GM23338 (cell line): ENCODE results near the gene CLIC5. TPM values are rescaled to one million over a fixed set of nuclear protein-coding genes. Genes with fewer than 3 reads are reported as not detected.

Experiments used
- ATAC-seq: fragments of 200-7000 bp; cut with Tn5 transposase; 3 replicates; pipeline ENCODE4 v1.9.1; 2020
- DNase-seq: peaks from one replicate; pipeline ENCODE4 v3.0.0-alpha.2; 2015; ENCODE audit warnings: low spot score
- H2AFZ ChIP-seq: fragments of 200-600 bp; sonication (generic); 2 replicates; pipeline ENCODE4 v1.8.0; 2016; ENCODE audit warnings: antibody characterized with exemption, mild to moderate bottlenecking, moderate library complexity
- H3F3A ChIP-seq: fragments of 200-600 bp; sonication (generic); replicated peaks from 2 replicates; pipeline ENCODE4 v1.8.0; 2017; ENCODE audit warnings: antibody characterized with exemption, mixed run types, low read depth
- H3K27ac ChIP-seq: fragments of 200-600 bp; sonication (generic); 2 replicates; pipeline ENCODE4 v1.6.1; 2016; ENCODE audit warnings: low read depth
- H3K27me3 ChIP-seq: fragments of 200-600 bp; sonication (generic); 2 replicates; pipeline ENCODE4 v1.8.0; 2016; ENCODE audit warnings: mild to moderate bottlenecking, mixed run types, moderate library complexity; ENCODE audit not compliant: insufficient read depth
- H3K36me3 ChIP-seq: fragments of 200-600 bp; sonication (generic); 2 replicates; pipeline ENCODE4 v1.8.0; 2016; ENCODE audit warnings: mild to moderate bottlenecking; ENCODE audit not compliant: insufficient read depth
- H3K4me1 ChIP-seq: fragments of 200-600 bp; sonication (generic); 2 replicates; pipeline ENCODE4 v1.8.0; 2016; ENCODE audit warnings: mild to moderate bottlenecking, moderate library complexity; ENCODE audit not compliant: insufficient read depth
- H3K4me2 ChIP-seq: fragments of 200-600 bp; sonication (generic); 2 replicates; pipeline ENCODE4 v1.7.1; 2017; ENCODE audit warnings: mixed run types
- H3K4me3 ChIP-seq: fragments of 200-600 bp; sonication (generic); 2 replicates; pipeline ENCODE4 v1.6.1; 2016; ENCODE audit warnings: mixed run types
- H3K79me2 ChIP-seq: fragments of 200-600 bp; sonication (generic); replicated peaks from 2 replicates; pipeline ENCODE4 v1.8.0; 2017; ENCODE audit warnings: mild to moderate bottlenecking; ENCODE audit not compliant: insufficient read depth
- H3K9me2 ChIP-seq: fragments of 200-600 bp; sonication (generic); 2 replicates; pipeline ENCODE4 v1.8.0; 2017; ENCODE audit not compliant: insufficient read depth
- H4K20me1 ChIP-seq: fragments of 200-600 bp; sonication (generic); replicated peaks from 2 replicates; pipeline ENCODE4 v1.8.0; 2017; ENCODE audit warnings: mild to moderate bottlenecking; ENCODE audit not compliant: insufficient read depth
- H3K27ac Mint-ChIP-seq: 2 replicates; pipeline ENCODE4 v1.8.0; 2020; ENCODE audit warnings: inconsistent platforms, mild to moderate bottlenecking, moderate library complexity, mixed read lengths
- H3K27me3 Mint-ChIP-seq: 3 replicates; pipeline ENCODE4 v1.8.0; 2022; ENCODE audit warnings: low read depth, mild to moderate bottlenecking, moderate library complexity, mixed read lengths, inconsistent platforms; ENCODE audit not compliant: insufficient read depth, poor library complexity
- H3K36me3 Mint-ChIP-seq: 3 replicates; pipeline ENCODE4 v1.8.0; 2021; ENCODE audit warnings: low read depth, mild to moderate bottlenecking, inconsistent platforms, moderate library complexity, mixed read lengths
- H3K4me1 Mint-ChIP-seq: 3 replicates; pipeline ENCODE4 v1.8.0; 2020; ENCODE audit warnings: mild to moderate bottlenecking, inconsistent platforms, mixed read lengths
- H3K4me3 Mint-ChIP-seq: 3 replicates; pipeline ENCODE4 v1.8.0; 2021; ENCODE audit warnings: moderate library complexity, mild to moderate bottlenecking, inconsistent platforms, mixed read lengths
- H3K9me3 Mint-ChIP-seq: 3 replicates; pipeline ENCODE4 v1.8.0; 2020; ENCODE audit warnings: moderate library complexity, mild to moderate bottlenecking, inconsistent platforms, mixed read lengths
- CREB1 ChIP-seq: fragments of 250-450 bp; sonication (Bioruptor Pico); IDR thresholded peaks from 2 replicates; pipeline ENCODE4 v1.5.0; 2020; ENCODE audit warnings: low read depth, mild to moderate bottlenecking, moderate library complexity
- EZH2 ChIP-seq: fragments of 200-600 bp; sonication (generic); IDR thresholded peaks from one replicate; pipeline ENCODE4 v1.8.0; 2017; ENCODE audit warnings: antibody characterized with exemption, mild to moderate bottlenecking, low read depth; ENCODE audit not compliant: unreplicated experiment
- EZH2phosphoT487 ChIP-seq: fragments of 200-600 bp; sonication (generic); IDR thresholded peaks from one replicate; pipeline ENCODE4 v1.8.1; 2018; ENCODE audit warnings: antibody characterized with exemption; ENCODE audit not compliant: unreplicated experiment
- JUNB ChIP-seq: IDR thresholded peaks from one replicate; pipeline ENCODE4 v1.6.1; 2016; ENCODE audit warnings: antibody characterized with exemption; ENCODE audit not compliant: unreplicated experiment
- NANOG ChIP-seq: IDR thresholded peaks from 2 replicates; pipeline ENCODE4 v1.6.1; 2016; ENCODE audit warnings: antibody characterized with exemption, borderline replicate concordance
- POLR2AphosphoS5 ChIP-seq: IDR thresholded peaks from 2 replicates; pipeline ENCODE4 v1.6.1; 2016; ENCODE audit warnings: antibody characterized with exemption, low read depth
- STAT1 ChIP-seq: IDR thresholded peaks from one replicate; pipeline ENCODE4 v1.6.1; 2016; ENCODE audit warnings: antibody characterized with exemption; ENCODE audit not compliant: unreplicated experiment
- ZNF114 ChIP-seq: fragments of 250-450 bp; sonication (Bioruptor Pico); IDR thresholded peaks from 2 replicates; pipeline ENCODE4 v1.5.0; 2020; ENCODE audit warnings: mild to moderate bottlenecking, moderate library complexity
- ZNF331 ChIP-seq: fragments of 250-450 bp; sonication (Bioruptor Pico); IDR thresholded peaks from 2 replicates; pipeline ENCODE4 v1.5.0; 2020; ENCODE audit warnings: low read depth, mild to moderate bottlenecking, moderate library complexity
- polyA plus RNA-seq: library from polyadenylated mRNA; unstranded; fragments of >200 nt; fragmentation: Nextera tagmentation; extraction: Ambion mirVana; gene quantifications from 2 replicates; pipeline ENCODE4 v1.2.1, GENCODE V29; 2016
- total RNA-seq: library from RNA; depleted of rRNA; stranded (reverse); fragments of >200 nt; shearing (Covaris generic); gene quantifications from 2 replicates; pipeline ENCODE4 v1.2.3, GENCODE V29; 2014
- TF ChIP-seq, protein P1 (sequence below): IDR thresholded peaks from 2 replicates; pipeline ENCODE4 v1.6.1; 2016; ENCODE audit warnings: antibody characterized with exemption
- TF ChIP-seq, protein P2 (sequence below): fragments of 250-450 bp; sonication (Bioruptor Pico); IDR thresholded peaks from 2 replicates; pipeline ENCODE4 v1.5.0; 2020; ENCODE audit warnings: mild to moderate bottlenecking, moderate library complexity
- TF ChIP-seq, protein P3 (sequence below), 2 experiments: fragments of 200-600 bp in 1 of 2; sonication (generic) in 1 of 2; conservative IDR thresholded peaks; 2 replicates each; pipeline versions ENCODE4 v1.5.1 to v1.6.1; 2016 to 2017; ENCODE audit warnings: antibody characterized with exemption in 2 of 2, low read depth in 2 of 2, mild to moderate bottlenecking in 2 of 2, moderate library complexity in 1 of 2
- TF ChIP-seq, protein P4 (sequence below): IDR thresholded peaks from one replicate; pipeline ENCODE4 v1.6.1; 2018; ENCODE audit warnings: antibody characterized with exemption; ENCODE audit not compliant: unreplicated experiment

Gene CLIC5
- total and polyA plus RNA-seq, 2 experiments from 2014 or later: 0.08 TPM; not detected in 1

DNA sequence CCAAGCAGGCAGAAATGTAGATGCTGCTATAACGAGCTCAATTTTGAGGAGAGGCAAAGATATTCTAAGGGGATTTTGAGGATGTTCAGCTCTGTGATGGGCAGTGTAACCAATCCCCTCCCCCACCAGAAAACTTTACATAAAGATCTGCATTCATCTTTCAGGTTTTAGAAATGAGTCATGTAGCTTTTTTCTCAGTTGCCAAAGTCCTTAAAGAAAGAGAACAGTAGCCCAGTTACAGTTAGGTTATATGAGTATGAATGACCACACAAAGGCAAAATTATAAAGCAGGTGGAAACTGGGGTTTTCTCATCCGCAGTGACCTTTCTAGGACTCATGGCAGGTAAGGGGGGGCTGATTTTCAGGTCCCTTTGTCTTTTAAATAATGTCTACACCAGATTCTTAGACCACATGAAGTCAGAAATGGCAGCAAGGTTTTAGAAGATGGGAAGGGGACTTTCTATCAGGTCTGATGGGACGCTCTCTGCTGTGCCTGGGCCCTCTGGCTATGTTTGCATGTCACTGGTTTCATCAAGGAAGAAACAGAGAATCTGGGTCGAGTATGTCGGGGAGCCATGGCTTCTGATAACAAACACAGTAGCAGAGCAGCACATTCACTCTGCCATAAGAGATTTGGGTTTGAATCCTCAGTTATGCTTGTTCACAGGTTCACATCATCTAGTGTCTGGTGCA, 94.7 kb downstream of the CLIC5 start:
- H3K9me3 Mint-ChIP-seq: no peaks in the 10 kb centered on the region
- H3K4me2 ChIP-seq: no peak overlapping the region
- no peak overlapping the region for H3K4me3 Mint-ChIP-seq
- H4K20me1 ChIP-seq: no peaks in the 10 kb centered on the region
- no peak overlapping the region for H3K27ac ChIP-seq
- peaks cover 5% of the 10 kb centered on the region for H3K27me3 Mint-ChIP-seq
- H3K36me3 Mint-ChIP-seq: no peaks in the 10 kb centered on the region
- H3K27ac Mint-ChIP-seq: no peak overlapping the region
- H3K36me3 ChIP-seq: peaks cover 4% of the 10 kb centered on the region; the same call in 1 of the 2 replicates
- H3K4me1 Mint-ChIP-seq: peaks cover 26% of the 10 kb centered on the region
- no peaks in the 10 kb centered on the region for H3F3A ChIP-seq
- H2AFZ ChIP-seq: no peak overlapping the region
- H3K4me1 ChIP-seq: peaks cover 23% of the 10 kb centered on the region
- ATAC-seq (no peak), DNase-seq (no peak)
- H3K4me3 ChIP-seq: no peak overlapping the region
- no peaks in the 10 kb centered on the region for H3K79me2 ChIP-seq
- peaks cover 3% of the 10 kb centered on the region; the same call in 1 of the 2 replicates for H3K9me2 ChIP-seq
- no peaks in the 10 kb centered on the region for H3K27me3 ChIP-seq
- TF ChIP-seq, protein P1, sequence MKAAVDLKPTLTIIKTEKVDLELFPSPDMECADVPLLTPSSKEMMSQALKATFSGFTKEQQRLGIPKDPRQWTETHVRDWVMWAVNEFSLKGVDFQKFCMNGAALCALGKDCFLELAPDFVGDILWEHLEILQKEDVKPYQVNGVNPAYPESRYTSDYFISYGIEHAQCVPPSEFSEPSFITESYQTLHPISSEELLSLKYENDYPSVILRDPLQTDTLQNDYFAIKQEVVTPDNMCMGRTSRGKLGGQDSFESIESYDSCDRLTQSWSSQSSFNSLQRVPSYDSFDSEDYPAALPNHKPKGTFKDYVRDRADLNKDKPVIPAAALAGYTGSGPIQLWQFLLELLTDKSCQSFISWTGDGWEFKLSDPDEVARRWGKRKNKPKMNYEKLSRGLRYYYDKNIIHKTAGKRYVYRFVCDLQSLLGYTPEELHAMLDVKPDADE: no peak
- TF ChIP-seq, protein P2, sequence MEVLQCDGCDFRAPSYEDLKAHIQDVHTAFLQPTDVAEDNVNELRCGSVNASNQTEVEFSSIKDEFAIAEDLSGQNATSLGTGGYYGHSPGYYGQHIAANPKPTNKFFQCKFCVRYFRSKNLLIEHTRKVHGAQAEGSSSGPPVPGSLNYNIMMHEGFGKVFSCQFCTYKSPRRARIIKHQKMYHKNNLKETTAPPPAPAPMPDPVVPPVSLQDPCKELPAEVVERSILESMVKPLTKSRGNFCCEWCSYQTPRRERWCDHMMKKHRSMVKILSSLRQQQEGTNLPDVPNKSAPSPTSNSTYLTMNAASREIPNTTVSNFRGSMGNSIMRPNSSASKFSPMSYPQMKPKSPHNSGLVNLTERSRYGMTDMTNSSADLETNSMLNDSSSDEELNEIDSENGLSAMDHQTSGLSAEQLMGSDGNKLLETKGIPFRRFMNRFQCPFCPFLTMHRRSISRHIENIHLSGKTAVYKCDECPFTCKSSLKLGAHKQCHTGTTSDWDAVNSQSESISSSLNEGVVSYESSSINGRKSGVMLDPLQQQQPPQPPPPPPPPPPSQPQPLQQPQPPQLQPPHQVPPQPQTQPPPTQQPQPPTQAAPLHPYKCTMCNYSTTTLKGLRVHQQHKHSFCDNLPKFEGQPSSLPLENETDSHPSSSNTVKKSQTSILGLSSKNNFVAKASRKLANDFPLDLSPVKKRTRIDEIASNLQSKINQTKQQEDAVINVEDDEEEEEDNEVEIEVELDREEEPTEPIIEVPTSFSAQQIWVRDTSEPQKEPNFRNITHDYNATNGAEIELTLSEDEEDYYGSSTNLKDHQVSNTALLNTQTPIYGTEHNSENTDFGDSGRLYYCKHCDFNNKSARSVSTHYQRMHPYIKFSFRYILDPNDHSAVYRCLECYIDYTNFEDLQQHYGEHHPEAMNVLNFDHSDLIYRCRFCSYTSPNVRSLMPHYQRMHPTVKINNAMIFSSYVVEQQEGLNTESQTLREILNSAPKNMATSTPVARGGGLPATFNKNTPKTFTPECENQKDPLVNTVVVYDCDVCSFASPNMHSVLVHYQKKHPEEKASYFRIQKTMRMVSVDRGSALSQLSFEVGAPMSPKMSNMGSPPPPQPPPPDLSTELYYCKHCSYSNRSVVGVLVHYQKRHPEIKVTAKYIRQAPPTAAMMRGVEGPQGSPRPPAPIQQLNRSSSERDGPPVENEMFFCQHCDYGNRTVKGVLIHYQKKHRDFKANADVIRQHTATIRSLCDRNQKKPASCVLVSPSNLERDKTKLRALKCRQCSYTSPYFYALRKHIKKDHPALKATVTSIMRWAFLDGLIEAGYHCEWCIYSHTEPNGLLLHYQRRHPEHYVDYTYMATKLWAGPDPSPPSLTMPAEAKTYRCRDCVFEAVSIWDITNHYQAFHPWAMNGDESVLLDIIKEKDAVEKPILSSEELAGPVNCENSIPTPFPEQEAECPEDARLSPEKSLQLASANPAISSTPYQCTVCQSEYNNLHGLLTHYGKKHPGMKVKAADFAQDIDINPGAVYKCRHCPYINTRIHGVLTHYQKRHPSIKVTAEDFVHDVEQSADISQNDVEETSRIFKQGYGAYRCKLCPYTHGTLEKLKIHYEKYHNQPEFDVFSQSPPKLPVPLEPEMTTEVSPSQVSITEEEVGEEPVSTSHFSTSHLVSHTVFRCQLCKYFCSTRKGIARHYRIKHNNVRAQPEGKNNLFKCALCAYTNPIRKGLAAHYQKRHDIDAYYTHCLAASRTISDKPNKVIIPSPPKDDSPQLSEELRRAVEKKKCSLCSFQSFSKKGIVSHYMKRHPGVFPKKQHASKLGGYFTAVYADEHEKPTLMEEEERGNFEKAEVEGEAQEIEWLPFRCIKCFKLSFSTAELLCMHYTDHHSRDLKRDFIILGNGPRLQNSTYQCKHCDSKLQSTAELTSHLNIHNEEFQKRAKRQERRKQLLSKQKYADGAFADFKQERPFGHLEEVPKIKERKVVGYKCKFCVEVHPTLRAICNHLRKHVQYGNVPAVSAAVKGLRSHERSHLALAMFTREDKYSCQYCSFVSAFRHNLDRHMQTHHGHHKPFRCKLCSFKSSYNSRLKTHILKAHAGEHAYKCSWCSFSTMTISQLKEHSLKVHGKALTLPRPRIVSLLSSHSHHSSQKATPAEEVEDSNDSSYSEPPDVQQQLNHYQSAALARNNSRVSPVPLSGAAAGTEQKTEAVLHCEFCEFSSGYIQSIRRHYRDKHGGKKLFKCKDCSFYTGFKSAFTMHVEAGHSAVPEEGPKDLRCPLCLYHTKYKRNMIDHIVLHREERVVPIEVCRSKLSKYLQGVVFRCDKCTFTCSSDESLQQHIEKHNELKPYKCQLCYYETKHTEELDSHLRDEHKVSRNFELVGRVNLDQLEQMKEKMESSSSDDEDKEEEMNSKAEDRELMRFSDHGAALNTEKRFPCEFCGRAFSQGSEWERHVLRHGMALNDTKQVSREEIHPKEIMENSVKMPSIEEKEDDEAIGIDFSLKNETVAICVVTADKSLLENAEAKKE: no peak
- no peak for TF ChIP-seq CREB1 (CRISPR knock-in tag)
- TF ChIP-seq, protein P3, sequence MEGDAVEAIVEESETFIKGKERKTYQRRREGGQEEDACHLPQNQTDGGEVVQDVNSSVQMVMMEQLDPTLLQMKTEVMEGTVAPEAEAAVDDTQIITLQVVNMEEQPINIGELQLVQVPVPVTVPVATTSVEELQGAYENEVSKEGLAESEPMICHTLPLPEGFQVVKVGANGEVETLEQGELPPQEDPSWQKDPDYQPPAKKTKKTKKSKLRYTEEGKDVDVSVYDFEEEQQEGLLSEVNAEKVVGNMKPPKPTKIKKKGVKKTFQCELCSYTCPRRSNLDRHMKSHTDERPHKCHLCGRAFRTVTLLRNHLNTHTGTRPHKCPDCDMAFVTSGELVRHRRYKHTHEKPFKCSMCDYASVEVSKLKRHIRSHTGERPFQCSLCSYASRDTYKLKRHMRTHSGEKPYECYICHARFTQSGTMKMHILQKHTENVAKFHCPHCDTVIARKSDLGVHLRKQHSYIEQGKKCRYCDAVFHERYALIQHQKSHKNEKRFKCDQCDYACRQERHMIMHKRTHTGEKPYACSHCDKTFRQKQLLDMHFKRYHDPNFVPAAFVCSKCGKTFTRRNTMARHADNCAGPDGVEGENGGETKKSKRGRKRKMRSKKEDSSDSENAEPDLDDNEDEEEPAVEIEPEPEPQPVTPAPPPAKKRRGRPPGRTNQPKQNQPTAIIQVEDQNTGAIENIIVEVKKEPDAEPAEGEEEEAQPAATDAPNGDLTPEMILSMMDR (conservative IDR thresholded peaks at IDR 0.05; ENCODE audit: low read depth in 2 of 2): no peak
- no peak for TF ChIP-seq JUNB
- TF ChIP-seq NANOG: no peak
- no peak for TF ChIP-seq ZNF331 (CRISPR knock-in tag)
- TF ChIP-seq ZNF114: no peak
- no peak for TF ChIP-seq POLR2AphosphoS5
- TF ChIP-seq EZH2phosphoT487: no peak
- TF ChIP-seq EZH2: no peak
- TF ChIP-seq, protein P4, sequence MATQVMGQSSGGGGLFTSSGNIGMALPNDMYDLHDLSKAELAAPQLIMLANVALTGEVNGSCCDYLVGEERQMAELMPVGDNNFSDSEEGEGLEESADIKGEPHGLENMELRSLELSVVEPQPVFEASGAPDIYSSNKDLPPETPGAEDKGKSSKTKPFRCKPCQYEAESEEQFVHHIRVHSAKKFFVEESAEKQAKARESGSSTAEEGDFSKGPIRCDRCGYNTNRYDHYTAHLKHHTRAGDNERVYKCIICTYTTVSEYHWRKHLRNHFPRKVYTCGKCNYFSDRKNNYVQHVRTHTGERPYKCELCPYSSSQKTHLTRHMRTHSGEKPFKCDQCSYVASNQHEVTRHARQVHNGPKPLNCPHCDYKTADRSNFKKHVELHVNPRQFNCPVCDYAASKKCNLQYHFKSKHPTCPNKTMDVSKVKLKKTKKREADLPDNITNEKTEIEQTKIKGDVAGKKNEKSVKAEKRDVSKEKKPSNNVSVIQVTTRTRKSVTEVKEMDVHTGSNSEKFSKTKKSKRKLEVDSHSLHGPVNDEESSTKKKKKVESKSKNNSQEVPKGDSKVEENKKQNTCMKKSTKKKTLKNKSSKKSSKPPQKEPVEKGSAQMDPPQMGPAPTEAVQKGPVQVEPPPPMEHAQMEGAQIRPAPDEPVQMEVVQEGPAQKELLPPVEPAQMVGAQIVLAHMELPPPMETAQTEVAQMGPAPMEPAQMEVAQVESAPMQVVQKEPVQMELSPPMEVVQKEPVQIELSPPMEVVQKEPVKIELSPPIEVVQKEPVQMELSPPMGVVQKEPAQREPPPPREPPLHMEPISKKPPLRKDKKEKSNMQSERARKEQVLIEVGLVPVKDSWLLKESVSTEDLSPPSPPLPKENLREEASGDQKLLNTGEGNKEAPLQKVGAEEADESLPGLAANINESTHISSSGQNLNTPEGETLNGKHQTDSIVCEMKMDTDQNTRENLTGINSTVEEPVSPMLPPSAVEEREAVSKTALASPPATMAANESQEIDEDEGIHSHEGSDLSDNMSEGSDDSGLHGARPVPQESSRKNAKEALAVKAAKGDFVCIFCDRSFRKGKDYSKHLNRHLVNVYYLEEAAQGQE: no peak
- no peak for TF ChIP-seq STAT1
